Karpas-422 (cell line): ENCODE measurements around the gene ATP8B1. TPM values are rescaled to one million over a fixed set of nuclear protein-coding genes. Genes with fewer than 3 reads are reported as not detected.
"Not testable (repeated sequence)": the region's sequence is repeated elsewhere in the genome, so short reads cannot be mapped to it uniquely, and the experiment has no call there.

Source experiments
- DNase-seq: peaks from one replicate; pipeline ENCODE4 v3.0.0-alpha.2; 2015
- H2AFZ ChIP-seq: fragments of 200-600 bp; sonication (generic); 2 replicates; pipeline ENCODE4 v1.6.1; 2014; ENCODE audit warnings: antibody characterized with exemption, low read length, mixed read lengths
- H3K27ac ChIP-seq: fragments of 200-600 bp; sonication (generic); 2 replicates; pipeline ENCODE4 v1.5.1; 2014; ENCODE audit warnings: mild to moderate bottlenecking, low read length, moderate library complexity
- H3K27me3 ChIP-seq: fragments of 200-600 bp; sonication (generic); 2 replicates; pipeline ENCODE4 v1.6.1; 2014; ENCODE audit warnings: low read length, mixed read lengths
- H3K36me3 ChIP-seq: fragments of 200-600 bp; sonication (generic); 2 replicates; pipeline ENCODE4 v1.6.1; 2014; ENCODE audit warnings: low read length, mixed read lengths; ENCODE audit not compliant: insufficient read depth
- H3K4me1 ChIP-seq: fragments of 200-600 bp; sonication (generic); 2 replicates; pipeline ENCODE4 v1.6.1; 2014; ENCODE audit warnings: mild to moderate bottlenecking, low read length, mixed read lengths
- H3K4me2 ChIP-seq: fragments of 200-600 bp; sonication (generic); 2 replicates; pipeline ENCODE4 v1.6.1; 2014; ENCODE audit warnings: low read length, low read depth, mild to moderate bottlenecking; ENCODE audit not compliant: poor library complexity, severe bottlenecking
- H3K4me3 ChIP-seq: fragments of 200-600 bp; sonication (generic); 2 replicates; pipeline ENCODE4 v1.5.1; 2014; ENCODE audit warnings: mild to moderate bottlenecking, antibody characterized with exemption, low read length, mixed read lengths
- H3K79me2 ChIP-seq: fragments of 200-600 bp; sonication (generic); 2 replicates; pipeline ENCODE4 v1.6.1; 2014; ENCODE audit warnings: mild to moderate bottlenecking, low read length, mixed read lengths
- H3K9ac ChIP-seq: fragments of 200-600 bp; sonication (generic); 2 replicates; pipeline ENCODE4 v1.6.0; 2014; ENCODE audit warnings: low read length
- H3K9me2 ChIP-seq: fragments of 200-600 bp; sonication (generic), shearing (Covaris generic); replicated peaks from 2 replicates; pipeline ENCODE4 v1.6.0; 2014; ENCODE audit warnings: mild to moderate bottlenecking, low read length, moderate library complexity; ENCODE audit not compliant: insufficient read depth
- H3K9me3 ChIP-seq: fragments of 300-700, 200-600 bp; sonication (generic); 2 replicates; pipeline ENCODE4 v1.6.1; 2014; ENCODE audit warnings: low read length, mixed read lengths
- H4K20me1 ChIP-seq: fragments of 200-600 bp; sonication (generic); 2 replicates; pipeline ENCODE4 v1.6.1; 2014; ENCODE audit warnings: mild to moderate bottlenecking, antibody characterized with exemption, low read length, low read depth; ENCODE audit not compliant: insufficient read depth
- total RNA-seq: library from RNA; depleted of rRNA; stranded (reverse); fragments of >200 nt; shearing (Covaris generic); gene quantifications from 2 replicates; pipeline ENCODE4 v1.2.3, GENCODE V29; 2014; ENCODE audit warnings: low replicate concordance

The ATP8B1 gene
- total RNA-seq, 1 experiment from 2014 or later: not detected

GRCh38 chr18:57747809-57748680 is 55.1 kb downstream of the ATP8B1 start:
- Histone ChIP-seq H4K20me1 (no peaks in the 10 kb centered on the region), H3K27ac (peak overlapping the region; percentile 79), H3K9ac (peak overlapping the region; percentile 23), H3K4me3 (peak overlapping the region; percentile 19; the same call in 1 of the 2 replicates), H3K79me2 (no peaks in the 10 kb centered on the region), H3K4me2 (peak overlapping the region; percentile 62), H3K4me1 (peaks cover 27% of the 10 kb centered on the region), H3K36me3 (no peaks in the 10 kb centered on the region), H3K27me3 (no peaks in the 10 kb centered on the region), H3K9me2 (no peaks in the 10 kb centered on the region), H3K9me3 (no peaks in the 10 kb centered on the region), H2AFZ (peak overlapping the region; percentile 89)
- peak; percentile 62 for DNase-seq

- Histone ChIP-seq H3K4me1 (peaks cover 19% of the 10 kb centered on the region), H3K4me2 (no peak overlapping the region), H3K9me2 (no peaks in the 10 kb centered on the region), H4K20me1 (no peaks in the 10 kb centered on the region), H3K9me3 (no peaks in the 10 kb centered on the region), H3K79me2 (no peaks in the 10 kb centered on the region), H3K27ac (no peak overlapping the region), H3K36me3 (no peaks in the 10 kb centered on the region), H3K27me3 (no peaks in the 10 kb centered on the region), H2AFZ (no peak overlapping the region), H3K9ac (no peak overlapping the region), H3K4me3 (no peak overlapping the region)
- DNase-seq: no peak
Measured at GRCh38 chr18:57744211-57744694, 58.9 kb downstream of the ATP8B1 start.

- Histone ChIP-seq H3K9me3 (no peaks in the 10 kb centered on the region), H2AFZ (no peak overlapping the region), H4K20me1 (no peaks in the 10 kb centered on the region), H3K4me1 (peaks cover 7% of the 10 kb centered on the region), H3K36me3 (no peaks in the 10 kb centered on the region), H3K9ac (no peak overlapping the region), H3K4me2 (no peak overlapping the region), H3K79me2 (no peaks in the 10 kb centered on the region), H3K9me2 (no peaks in the 10 kb centered on the region), H3K4me3 (no peak overlapping the region), H3K27ac (no peak overlapping the region), H3K27me3 (no peaks in the 10 kb centered on the region)
- no peak for DNase-seq
Measured at GRCh38 chr18:57743008-57743407, 60.1 kb downstream of the ATP8B1 start.

GRCh38 chr18:57741273-57741672 is 61.8 kb downstream of the ATP8B1 start:
- no peaks in the 10 kb centered on the region for H3K9me2 ChIP-seq
- no peaks in the 10 kb centered on the region for H3K79me2 ChIP-seq
- no peak overlapping the region for H2AFZ ChIP-seq
- no peak for DNase-seq
- no peak overlapping the region for H3K27ac ChIP-seq
- H3K4me1 ChIP-seq: no peaks in the 10 kb centered on the region
- H3K4me3 ChIP-seq: no peak overlapping the region
- no peak overlapping the region for H3K4me2 ChIP-seq
- H3K36me3 ChIP-seq: no peaks in the 10 kb centered on the region
- no peaks in the 10 kb centered on the region for H3K27me3 ChIP-seq
- no peaks in the 10 kb centered on the region for H4K20me1 ChIP-seq
- H3K9ac ChIP-seq: no peak overlapping the region
- H3K9me3 ChIP-seq: no peaks in the 10 kb centered on the region

GRCh38 chr18:57738078-57738477 is 65.0 kb downstream of the ATP8B1 start:
- Histone ChIP-seq H3K4me2 (no peak overlapping the region), H3K36me3 (no peaks in the 10 kb centered on the region), H3K27me3 (no peaks in the 10 kb centered on the region), H3K9ac (no peak overlapping the region), H3K79me2 (no peaks in the 10 kb centered on the region), H3K9me2 (no peaks in the 10 kb centered on the region), H3K4me3 (no peak overlapping the region), H3K27ac (no peak overlapping the region), H4K20me1 (no peaks in the 10 kb centered on the region), H3K9me3 (no peaks in the 10 kb centered on the region), H2AFZ (no peak overlapping the region), H3K4me1 (no peaks in the 10 kb centered on the region)
- DNase-seq: no peak

GRCh38 chr18:57737400-57738060 is 65.6 kb downstream of the ATP8B1 start:
- no peak overlapping the region for H3K9ac ChIP-seq
- no peak overlapping the region for H2AFZ ChIP-seq
- no peaks in the 10 kb centered on the region for H3K79me2 ChIP-seq

GRCh38 chr18:57735042-57735441 is 68.1 kb downstream of the ATP8B1 start:
- H2AFZ ChIP-seq, H3K4me2 ChIP-seq, H3K9me3 ChIP-seq, H3K27me3 ChIP-seq, H3K9ac ChIP-seq, H3K4me1 ChIP-seq, H4K20me1 ChIP-seq, H3K9me2 ChIP-seq, H3K4me3 ChIP-seq, H3K27ac ChIP-seq, DNase-seq, H3K36me3 ChIP-seq, H3K79me2 ChIP-seq: not testable (repeated sequence)

More at GRCh38 chr18:57737400-57738060, 65.6 kb downstream of the ATP8B1 start:
- no peaks in the 10 kb centered on the region for H3K9me3 ChIP-seq
- no peak overlapping the region for H3K4me3 ChIP-seq
- H3K9me2 ChIP-seq: no peaks in the 10 kb centered on the region
- no peaks in the 10 kb centered on the region for H3K36me3 ChIP-seq
- H3K4me2 ChIP-seq: no peak overlapping the region
- DNase-seq: no peak
- H3K4me1 ChIP-seq: no peaks in the 10 kb centered on the region
- H3K27ac ChIP-seq: no peak overlapping the region
- H3K27me3 ChIP-seq: no peaks in the 10 kb centered on the region
- H4K20me1 ChIP-seq: no peaks in the 10 kb centered on the region

- no peak overlapping the region for H3K4me3 ChIP-seq
- H3K9ac ChIP-seq: no peak overlapping the region
- H3K27me3 ChIP-seq: no peaks in the 10 kb centered on the region
- no peak overlapping the region for H3K4me2 ChIP-seq
- no peak overlapping the region for H3K27ac ChIP-seq
- no peaks in the 10 kb centered on the region for H4K20me1 ChIP-seq
- no peaks in the 10 kb centered on the region for H3K79me2 ChIP-seq
- no peaks in the 10 kb centered on the region for H3K9me3 ChIP-seq
- DNase-seq: no peak
- no peaks in the 10 kb centered on the region for H3K4me1 ChIP-seq
- H2AFZ ChIP-seq: no peak overlapping the region
- H3K9me2 ChIP-seq: no peaks in the 10 kb centered on the region
- no peaks in the 10 kb centered on the region for H3K36me3 ChIP-seq
Measured at GRCh38 chr18:57733861-57734260, 69.3 kb downstream of the ATP8B1 start.
